Endothelial cell of umbilical vein (primary cell): ENCODE results near the gene MCCC2. TPM values are rescaled to one million over a fixed set of nuclear protein-coding genes. Genes with fewer than 3 reads are reported as not detected.
A peak's percentile ranks its signal among the peaks of the same experiment; 100 is the strongest.

Experiments
- BruUV-seq: library from RNA; stranded (reverse); fragments of 400-500 nt; replicated peaks from 2 replicates; lab custom pipeline; 2021; lab: Mats Ljungman, UMichigan
- CTCF ChIA-PET: fragments of 300-600, 350-600 bp; sonication (Branson Sonifier 250); formaldehyde crosslinking; loops from one replicate; lab custom pipeline; 2021; ENCODE audit warnings: antibody characterized with exemption, inconsistent platforms; lab: Charles Lee
- POLR2A ChIA-PET: fragments of 300-600, 350-600 bp; sonication (Branson Sonifier 250); formaldehyde crosslinking; loops from one replicate; lab custom pipeline; 2021; ENCODE audit warnings: antibody characterized with exemption, inconsistent platforms; lab: Charles Lee
- DNase-seq: peaks from one replicate; pipeline ENCODE4 v3.0.0-alpha.2; 2011; ENCODE audit warnings: low read depth, low spot score
- FAIRE-seq: peaks from 2 replicates; lab custom pipeline; 2011; peaks lifted over from hg19 to GRCh38; lab: Jason Lieb, UNC
- H2AFZ ChIP-seq: 2 replicates; pipeline ENCODE4 v1.6.0; 2012; ENCODE audit warnings: low read depth, low read length, control low read depth, inconsistent platforms
- H3K27ac ChIP-seq: 2 replicates; pipeline ENCODE4 v1.5.1; 2011; ENCODE audit warnings: low read depth, mild to moderate bottlenecking, control low read depth, low read length, moderate library complexity; ENCODE audit not compliant: insufficient read depth
- H3K27me3 ChIP-seq, 2 experiments: 2 replicates each; pipeline versions ENCODE4 v1.6.0 to v1.6.1; 2011; ENCODE audit warnings: low read length in 2 of 2, mixed read lengths in 1 of 2; ENCODE audit not compliant: control insufficient read depth in 2 of 2, insufficient read depth in 2 of 2
- H3K36me3 ChIP-seq, 2 experiments: 2 replicates in 1 of 2; 3 replicates in 1 of 2; pipeline ENCODE4 v1.5.1; 2011; ENCODE audit warnings: low read length in 2 of 2, mild to moderate bottlenecking in 1 of 2, moderate library complexity in 1 of 2; ENCODE audit not compliant: control insufficient read depth in 2 of 2, insufficient read depth in 2 of 2; ENCODE audit errors: extremely low read depth in 1 of 2
- H3K4me1 ChIP-seq: 3 replicates; pipeline ENCODE4 v1.5.1; 2011; ENCODE audit warnings: mild to moderate bottlenecking, low read length; ENCODE audit not compliant: control insufficient read depth, insufficient read depth; ENCODE audit errors: extremely low read depth
- H3K4me2 ChIP-seq: 2 replicates; pipeline ENCODE4 v1.6.1; 2011; ENCODE audit warnings: low read length, control low read depth, mixed read lengths; ENCODE audit not compliant: insufficient read depth
- H3K4me3 ChIP-seq, 3 experiments: fragments of 200-600 bp in 1 of 3; sonication (generic), shearing (Covaris generic) in 1 of 3; replicated peaks in 1 of 3; 2 replicates each; pipeline ENCODE4 v1.5.1; 2011 to 2016; ENCODE audit warnings: control low read depth in 3 of 3, low read length in 3 of 3, mild to moderate bottlenecking in 2 of 3, inconsistent platforms in 1 of 3, low read depth in 1 of 3, moderate library complexity in 1 of 3; ENCODE audit not compliant: insufficient read depth in 1 of 3
- H3K79me2 ChIP-seq: 2 replicates; pipeline ENCODE4 v1.6.0; 2012; ENCODE audit warnings: low read length, inconsistent platforms; ENCODE audit not compliant: control insufficient read depth, insufficient read depth
- H3K9ac ChIP-seq: replicated peaks from 2 replicates; pipeline ENCODE3; 2011; ENCODE audit warnings: low read length, control low read depth; ENCODE audit not compliant: insufficient read depth; ENCODE audit errors: extremely low read depth
- H3K9me1 ChIP-seq: replicated peaks from 3 replicates; pipeline ENCODE4 v1.6.0; 2011; ENCODE audit warnings: mild to moderate bottlenecking, low read length; ENCODE audit not compliant: control insufficient read depth, insufficient read depth; ENCODE audit errors: extremely low read depth
- H3K9me3 ChIP-seq: replicated peaks from 2 replicates; pipeline ENCODE4 v1.5.1; 2012; ENCODE audit warnings: low read length, inconsistent platforms; ENCODE audit not compliant: control insufficient read depth, insufficient read depth
- H4K20me1 ChIP-seq: replicated peaks from 2 replicates; pipeline ENCODE3; 2011; ENCODE audit warnings: mild to moderate bottlenecking, low read length; ENCODE audit not compliant: control insufficient read depth, insufficient read depth; ENCODE audit errors: extremely low read depth
- EZH2 ChIP-seq: IDR thresholded peaks from 2 replicates; pipeline ENCODE4 v1.6.1; 2012; ENCODE audit warnings: borderline replicate concordance, low read depth, mild to moderate bottlenecking, moderate library complexity, low read length, inconsistent platforms; ENCODE audit not compliant: severe bottlenecking
- FOS ChIP-seq: IDR thresholded peaks from 2 replicates; pipeline ENCODE4 v1.6.1; 2011; ENCODE audit warnings: mild to moderate bottlenecking, low read length, moderate library complexity, borderline replicate concordance; ENCODE audit not compliant: insufficient read depth
- GATA2 ChIP-seq: IDR thresholded peaks from 2 replicates; pipeline ENCODE4 v1.7.0; 2011; ENCODE audit warnings: low read depth, mild to moderate bottlenecking, moderate library complexity, mixed read lengths, low read length; ENCODE audit not compliant: insufficient read length, insufficient read depth
- JUN ChIP-seq: IDR thresholded peaks from 2 replicates; pipeline ENCODE4 v1.6.1; 2011; ENCODE audit warnings: borderline replicate concordance, low read depth; ENCODE audit not compliant: insufficient read length, insufficient read depth
- POLR2A ChIP-seq: IDR thresholded peaks from 2 replicates; pipeline ENCODE4 v1.6.1; 2012; ENCODE audit warnings: low read depth, mild to moderate bottlenecking, control low read depth, low read length
- dilution Hi-C: fragments of 300-500 bp; cut with MboI; formaldehyde crosslinking; loops from one replicate; pipeline ENCODE4 v1.15.0; 2019; ENCODE audit warnings: low sequenced_read_pairs; ENCODE audit not compliant: extremely low pct_ligation_motif_present
- intact Hi-C: fragments of 100-400 bp; cut with micrococcal nuclease; formaldehyde crosslinking; loops from one replicate; pipeline ENCODE4 v1.10.0; 2022
- polyA plus RNA-seq, 4 experiments: library from polyadenylated mRNA; depleted of rRNA in 3 of 4; stranded (reverse) in 3 of 4; unstranded in 1 of 4; fragments of >200 nt; gene quantifications; 2 replicates each; pipeline versions ENCODE4 v1.2.1 to v1.2.3, GENCODE V29; 2011 to 2012; ENCODE audit warnings: missing spikeins in 1 of 4
- total RNA-seq: library from RNA; stranded (reverse); gene quantifications from 2 replicates; pipeline ENCODE4 v1.2.3, GENCODE V29; 2021
- TF ChIP-seq, protein P1 (sequence below), 2 donors: IDR thresholded peaks; 1 replicate in 1 of 2; 2 replicates in 1 of 2; pipeline ENCODE4 v1.5.1; 2011; ENCODE audit warnings: low read length in 2 of 2, mild to moderate bottlenecking in 2 of 2, moderate library complexity in 2 of 2, control low read depth in 1 of 2, inconsistent platforms in 1 of 2, low read depth in 1 of 2; ENCODE audit not compliant: insufficient read depth in 1 of 2; ENCODE audit errors: extremely low read depth in 1 of 2

Gene MCCC2
- total and polyA plus RNA-seq, 2 donors (not counting 3 experiments of a cell fraction or from before 2014, with no cell fraction given): 27.9 to 28.6 TPM

DNA sequence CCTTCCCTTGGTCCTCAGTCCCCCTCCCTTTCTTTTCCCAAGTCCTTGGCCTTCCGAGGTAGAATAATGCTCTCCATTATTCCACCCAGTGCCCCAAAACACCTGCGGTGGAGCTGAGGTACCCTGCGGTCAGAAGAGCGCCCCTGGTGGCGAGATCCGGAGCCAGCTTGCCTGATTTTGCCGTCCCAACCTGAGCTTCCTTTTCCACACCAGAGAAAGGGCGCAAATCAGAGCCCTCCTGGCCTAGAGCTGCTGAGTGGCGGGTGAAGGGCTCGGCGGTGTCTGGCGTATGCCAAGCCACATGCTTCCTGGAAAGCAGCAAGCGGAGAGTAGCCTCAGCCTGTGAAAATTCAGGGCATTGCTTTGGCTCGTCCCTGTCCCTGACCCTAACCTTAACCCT is 110.8 kb downstream of the MCCC2 start:
- H3K36me3 ChIP-seq: no peaks in the 10 kb centered on the region
- no peak overlapping the region for H3K4me2 ChIP-seq
- ChIA-PET POLR2A (interaction anchor here (1.6 kb wide), 1 partner anchor 14 kb away, joined by 4 read pairs; no protein-coding TSS in a partner anchor), CTCF (interaction anchor here (0.7 to 1.2 kb wide), 2 partner anchors 25 to 33 kb away, joined by 3 to 4 read pairs; no protein-coding TSS in a partner anchor)
- H3K27me3 ChIP-seq: peaks cover 17 to 26% of the 10 kb centered on the region in 2 experiments
- BruUV-seq: no TSS peak
- no peaks in the 10 kb centered on the region for H3K9me3 ChIP-seq
- no peak overlapping the region for H3K9ac ChIP-seq
- no peaks in the 10 kb centered on the region for H3K79me2 ChIP-seq
- no peak overlapping the region for H2AFZ ChIP-seq
- intact Hi-C loops (no loop called here), dilution Hi-C loops (no loop called here)
- no peak overlapping the region for H3K4me3 ChIP-seq
- H3K4me1 ChIP-seq: peaks cover 29% of the 10 kb centered on the region
- TF ChIP-seq, protein P1, sequence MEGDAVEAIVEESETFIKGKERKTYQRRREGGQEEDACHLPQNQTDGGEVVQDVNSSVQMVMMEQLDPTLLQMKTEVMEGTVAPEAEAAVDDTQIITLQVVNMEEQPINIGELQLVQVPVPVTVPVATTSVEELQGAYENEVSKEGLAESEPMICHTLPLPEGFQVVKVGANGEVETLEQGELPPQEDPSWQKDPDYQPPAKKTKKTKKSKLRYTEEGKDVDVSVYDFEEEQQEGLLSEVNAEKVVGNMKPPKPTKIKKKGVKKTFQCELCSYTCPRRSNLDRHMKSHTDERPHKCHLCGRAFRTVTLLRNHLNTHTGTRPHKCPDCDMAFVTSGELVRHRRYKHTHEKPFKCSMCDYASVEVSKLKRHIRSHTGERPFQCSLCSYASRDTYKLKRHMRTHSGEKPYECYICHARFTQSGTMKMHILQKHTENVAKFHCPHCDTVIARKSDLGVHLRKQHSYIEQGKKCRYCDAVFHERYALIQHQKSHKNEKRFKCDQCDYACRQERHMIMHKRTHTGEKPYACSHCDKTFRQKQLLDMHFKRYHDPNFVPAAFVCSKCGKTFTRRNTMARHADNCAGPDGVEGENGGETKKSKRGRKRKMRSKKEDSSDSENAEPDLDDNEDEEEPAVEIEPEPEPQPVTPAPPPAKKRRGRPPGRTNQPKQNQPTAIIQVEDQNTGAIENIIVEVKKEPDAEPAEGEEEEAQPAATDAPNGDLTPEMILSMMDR (IDR thresholded peaks at IDR 0.05; ENCODE audit: extremely low read depth in 1 of 2, insufficient read depth in 1 of 2, low read depth in 1 of 2, low read length in 2 of 2): peak; percentile 40 to 43
- no peak for TF ChIP-seq POLR2A
- FAIRE-seq (no peak), DNase-seq (no peak)
- H4K20me1 ChIP-seq: no peaks in the 10 kb centered on the region
- H3K9me1 ChIP-seq: no peaks in the 10 kb centered on the region
- H3K27ac ChIP-seq: no peak overlapping the region

DNA sequence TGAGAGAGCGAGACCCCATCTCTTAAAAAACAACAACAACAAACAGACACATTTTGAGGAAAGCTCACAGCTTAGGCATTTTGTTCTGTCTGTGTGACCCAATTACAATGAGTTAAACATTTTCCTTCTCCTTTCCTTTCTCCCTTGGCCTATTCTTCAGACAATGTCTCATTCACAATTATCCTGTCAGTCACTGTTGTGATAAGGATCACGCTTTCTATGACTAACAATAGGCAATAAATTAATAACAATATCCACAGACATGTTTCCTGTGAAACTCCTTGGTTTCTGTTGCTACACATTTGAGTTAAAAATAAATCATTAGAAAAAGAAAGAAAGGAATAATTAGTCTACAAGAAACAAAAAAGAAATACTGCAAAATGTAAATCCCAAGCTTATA is 112.1 kb downstream of the MCCC2 start:
- dilution Hi-C loops (no loop called here), intact Hi-C loops (loop anchor here (1.0 kb wide), 1 partner anchor 98 kb away; no protein-coding TSS in a partner anchor)

More for the DNA sequence above, 112.1 kb downstream of the MCCC2 start:
- FAIRE-seq (peak; percentile 95), DNase-seq (peak; percentile 93)
- peak overlapping the region; percentile 28 for H3K9ac ChIP-seq
- H3K79me2 ChIP-seq: no peaks in the 10 kb centered on the region
- CTCF ChIA-PET: interaction anchor here (0.9 to 1.5 kb wide), 7 partner anchors 10 to 98 kb away, joined by 3 to 4 read pairs (median 3); partner anchors contain the start of gene CARTPT
- no peaks in the 10 kb centered on the region for H3K36me3 ChIP-seq
- H4K20me1 ChIP-seq: no peaks in the 10 kb centered on the region
- peak overlapping the region; percentile 60 for H3K27ac ChIP-seq
- TF ChIP-seq JUN (peak; percentile 87), GATA2 (peak; percentile 91), EZH2 (no peak), FOS (peak; percentile 62)
- H3K4me1 ChIP-seq: peaks cover 29% of the 10 kb centered on the region
- no peaks in the 10 kb centered on the region for H3K9me3 ChIP-seq
- peaks cover 16 to 17% of the 10 kb centered on the region in 2 experiments for H3K27me3 ChIP-seq
- peak overlapping the region; percentile 83 for H3K4me2 ChIP-seq
- H3K9me1 ChIP-seq: no peaks in the 10 kb centered on the region
- H3K4me3 ChIP-seq: peak overlapping the region in 1 of 3 experiments; percentile 18
- no TSS peak for BruUV-seq
- no peak overlapping the region for H2AFZ ChIP-seq
- POLR2A ChIA-PET: interaction anchor here (1.6 kb wide), 1 partner anchor 15 kb away, joined by 4 read pairs; no protein-coding TSS in a partner anchor
